ENCODE data around the gene COG5.

The COG5 gene

GRCh38 chr7:107467972-107468371, 95.7 kb downstream of the COG5 start:
- no peaks in the 10 kb centered on the region for H3K36me3 ChIP-seq (ENCODE audit: control insufficient read depth in 1 of 2, insufficient read depth in 2 of 2, low read depth in 1 of 2, low read length in 2 of 2)
- 100% methylated on average over 2 of the region's 2 CpGs for WGBS

GRCh38 chr7:107464666-107465226, 99.0 kb downstream of the COG5 start:
- no peak overlapping the region for H3K27ac ChIP-seq (ENCODE audit: low read length, poor library complexity, severe bottlenecking)
- no peak overlapping the region for H3K9ac ChIP-seq (ENCODE audit: low read length)
- H4K91ac ChIP-seq (ENCODE audit: low read length) = no peak overlapping the region
- H3K36me3 ChIP-seq (ENCODE audit: control insufficient read depth in 1 of 2, insufficient read depth in 2 of 2, low read depth in 1 of 2, low read length in 2 of 2) = no peaks in the 10 kb centered on the region
- H2BK5ac ChIP-seq (ENCODE audit: low read depth, low read length, poor library complexity, severe bottlenecking) = no peak overlapping the region
- H3K14ac ChIP-seq (ENCODE audit: low read length in 2 of 2) = no peak overlapping the region
- no peak overlapping the region for H3K4me2 ChIP-seq (ENCODE audit: low read length, poor library complexity, severe bottlenecking)
- H2BK15ac ChIP-seq (ENCODE audit: low read depth, poor library complexity, severe bottlenecking) = no peak overlapping the region
- H2BK120ac ChIP-seq (ENCODE audit: low read depth, low read length) = no peak overlapping the region
- H3K9me3 ChIP-seq (ENCODE audit: control insufficient read depth, low read length) = no peaks in the 10 kb centered on the region
- H3K23ac ChIP-seq (ENCODE audit: low read length in 2 of 2) = no peak overlapping the region
- no peak overlapping the region for H3K18ac ChIP-seq (ENCODE audit: low read depth in 1 of 2, low read length in 2 of 2)
- H2AK5ac ChIP-seq (ENCODE audit: low read length, severe bottlenecking) = no peak overlapping the region
- H2AFZ ChIP-seq (ENCODE audit: low read depth, low read length) = no peak overlapping the region
- H3K4me1 ChIP-seq (ENCODE audit: control insufficient read depth, insufficient read depth, low read depth, low read length) = no peaks in the 10 kb centered on the region
- no peak for DNase-seq
- H3K27me3 ChIP-seq (ENCODE audit: control insufficient read depth in 1 of 2, insufficient read depth in 1 of 2, low read length in 2 of 2) = no peaks in the 10 kb centered on the region
- peaks cover 10% of the 10 kb centered on the region for H3K79me1 ChIP-seq (replicated peaks; ENCODE audit: low read length, poor library complexity, severe bottlenecking)
- WGBS = 100% methylated on average over 2 of the region's 3 CpGs
- H2BK12ac ChIP-seq (ENCODE audit: low read length in 2 of 2) = no peak overlapping the region
- H3K4ac ChIP-seq (ENCODE audit: low read depth in 1 of 2, low read length in 2 of 2) = no peak overlapping the region
- H3K4me3 ChIP-seq (ENCODE audit: insufficient read depth in 1 of 2, low read depth in 1 of 2, low read length in 2 of 2) = no peak overlapping the region
- no peak overlapping the region for H4K8ac ChIP-seq (ENCODE audit: low read length)

More at GRCh38 chr7:107467972-107468371, 95.7 kb downstream of the COG5 start:
- Histone ChIP-seq H2BK120ac (ENCODE audit: low read depth, low read length) (no peak overlapping the region), H3K4me3 (ENCODE audit: insufficient read depth in 1 of 2, low read depth in 1 of 2, low read length in 2 of 2) (no peak overlapping the region), H3K23ac (ENCODE audit: low read length in 2 of 2) (no peak overlapping the region), H2AFZ (ENCODE audit: low read depth, low read length) (no peak overlapping the region), H3K79me1 (replicated peaks; ENCODE audit: low read length, poor library complexity, severe bottlenecking) (peaks cover 8% of the 10 kb centered on the region), H3K4me2 (ENCODE audit: low read length, poor library complexity, severe bottlenecking) (no peak overlapping the region), H3K4ac (ENCODE audit: low read depth in 1 of 2, low read length in 2 of 2) (no peak overlapping the region), H2BK15ac (ENCODE audit: low read depth, poor library complexity, severe bottlenecking) (no peak overlapping the region), H3K9me3 (ENCODE audit: control insufficient read depth, low read length) (no peaks in the 10 kb centered on the region), H3K9ac (ENCODE audit: low read length) (no peak overlapping the region), H3K18ac (ENCODE audit: low read depth in 1 of 2, low read length in 2 of 2) (no peak overlapping the region), H3K4me1 (ENCODE audit: control insufficient read depth, insufficient read depth, low read depth, low read length) (no peaks in the 10 kb centered on the region), H3K14ac (ENCODE audit: low read length in 2 of 2) (no peak overlapping the region), H2BK5ac (ENCODE audit: low read depth, low read length, poor library complexity, severe bottlenecking) (no peak overlapping the region), H2BK12ac (ENCODE audit: low read length in 2 of 2) (no peak overlapping the region), H4K91ac (ENCODE audit: low read length) (no peak overlapping the region), H2AK5ac (ENCODE audit: low read length, severe bottlenecking) (no peak overlapping the region), H3K27ac (ENCODE audit: low read length, poor library complexity, severe bottlenecking) (no peak overlapping the region), H4K8ac (ENCODE audit: low read length) (no peak overlapping the region), H3K27me3 (ENCODE audit: control insufficient read depth in 1 of 2, insufficient read depth in 1 of 2, low read length in 2 of 2) (no peaks in the 10 kb centered on the region)
- DNase-seq = no peak

GRCh38 chr7:107463139-107464078, 100.3 kb downstream of the COG5 start:
- Histone ChIP-seq H2BK120ac (ENCODE audit: low read depth, low read length) (no peak overlapping the region), H3K9ac (ENCODE audit: low read length) (peak overlapping the region; percentile 6), H3K18ac (ENCODE audit: low read depth in 1 of 2, low read length in 2 of 2) (no peak overlapping the region), H3K27me3 (ENCODE audit: control insufficient read depth in 1 of 2, insufficient read depth in 1 of 2, low read length in 2 of 2) (no peaks in the 10 kb centered on the region), H2BK5ac (ENCODE audit: low read depth, low read length, poor library complexity, severe bottlenecking) (no peak overlapping the region), H3K4me1 (ENCODE audit: control insufficient read depth, insufficient read depth, low read depth, low read length) (no peaks in the 10 kb centered on the region), H3K4me3 (ENCODE audit: insufficient read depth in 1 of 2, low read depth in 1 of 2, low read length in 2 of 2) (no peak overlapping the region), H4K8ac (ENCODE audit: low read length) (no peak overlapping the region), H3K9me3 (ENCODE audit: control insufficient read depth, low read length) (no peaks in the 10 kb centered on the region), H3K14ac (ENCODE audit: low read length in 2 of 2) (no peak overlapping the region), H2AK5ac (ENCODE audit: low read length, severe bottlenecking) (no peak overlapping the region), H3K4me2 (ENCODE audit: low read length, poor library complexity, severe bottlenecking) (no peak overlapping the region), H2BK15ac (ENCODE audit: low read depth, poor library complexity, severe bottlenecking) (no peak overlapping the region), H2AFZ (ENCODE audit: low read depth, low read length) (no peak overlapping the region), H3K36me3 (ENCODE audit: control insufficient read depth in 1 of 2, insufficient read depth in 2 of 2, low read depth in 1 of 2, low read length in 2 of 2) (no peaks in the 10 kb centered on the region), H4K91ac (ENCODE audit: low read length) (no peak overlapping the region), H3K27ac (ENCODE audit: low read length, poor library complexity, severe bottlenecking) (no peak overlapping the region), H3K23ac (ENCODE audit: low read length in 2 of 2) (no peak overlapping the region), H2BK12ac (ENCODE audit: low read length in 2 of 2) (no peak overlapping the region), H3K4ac (ENCODE audit: low read depth in 1 of 2, low read length in 2 of 2) (no peak overlapping the region), H3K79me1 (replicated peaks; ENCODE audit: low read length, poor library complexity, severe bottlenecking) (peaks cover 15% of the 10 kb centered on the region)
- DNase-seq = peak; percentile 71
- WGBS = 93% methylated on average over 6 of the region's 6 CpGs

- H3K9me3 ChIP-seq (ENCODE audit: control insufficient read depth, low read length) = no peaks in the 10 kb centered on the region
- H3K27ac ChIP-seq (ENCODE audit: low read length, poor library complexity, severe bottlenecking) = no peak overlapping the region
- H3K9ac ChIP-seq (ENCODE audit: low read length) = no peak overlapping the region
- no peak for DNase-seq
- peaks cover 13% of the 10 kb centered on the region for H3K79me1 ChIP-seq (replicated peaks; ENCODE audit: low read length, poor library complexity, severe bottlenecking)
- no peak overlapping the region for H3K4me2 ChIP-seq (ENCODE audit: low read length, poor library complexity, severe bottlenecking)
- no peak overlapping the region for H2BK12ac ChIP-seq (ENCODE audit: low read length in 2 of 2)
- no peak overlapping the region for H3K4ac ChIP-seq (ENCODE audit: low read depth in 1 of 2, low read length in 2 of 2)
- no peak overlapping the region for H3K4me3 ChIP-seq (ENCODE audit: insufficient read depth in 1 of 2, low read depth in 1 of 2, low read length in 2 of 2)
- H3K4me1 ChIP-seq (ENCODE audit: control insufficient read depth, insufficient read depth, low read depth, low read length) = no peaks in the 10 kb centered on the region
- no peak overlapping the region for H3K18ac ChIP-seq (ENCODE audit: low read depth in 1 of 2, low read length in 2 of 2)
- H3K27me3 ChIP-seq (ENCODE audit: control insufficient read depth in 1 of 2, insufficient read depth in 1 of 2, low read length in 2 of 2) = no peaks in the 10 kb centered on the region
- no CpG with 5 or more reads among the region's 2 CpGs for WGBS
- no peak overlapping the region for H3K23ac ChIP-seq (ENCODE audit: low read length in 2 of 2)
- H2BK5ac ChIP-seq (ENCODE audit: low read depth, low read length, poor library complexity, severe bottlenecking) = no peak overlapping the region
- H2BK120ac ChIP-seq (ENCODE audit: low read depth, low read length) = no peak overlapping the region
- H4K8ac ChIP-seq (ENCODE audit: low read length) = no peak overlapping the region
- no peak overlapping the region for H2AFZ ChIP-seq (ENCODE audit: low read depth, low read length)
- H3K36me3 ChIP-seq (ENCODE audit: control insufficient read depth in 1 of 2, insufficient read depth in 2 of 2, low read depth in 1 of 2, low read length in 2 of 2) = peaks cover 0 to 2% of the 10 kb centered on the region in 2 experiments
- H2AK5ac ChIP-seq (ENCODE audit: low read length, severe bottlenecking) = no peak overlapping the region
- no peak overlapping the region for H2BK15ac ChIP-seq (ENCODE audit: low read depth, poor library complexity, severe bottlenecking)
- no peak overlapping the region for H3K14ac ChIP-seq (ENCODE audit: low read length in 2 of 2)
- no peak overlapping the region for H4K91ac ChIP-seq (ENCODE audit: low read length)
Measured at GRCh38 chr7:107461938-107462533, 101.7 kb downstream of the COG5 start.

All from mesenchymal stem cell (in vitro differentiated cells and primary cell).